ENCODE data around the gene GIGYF1.
A peak's percentile ranks its signal among the peaks of the same experiment; 100 is the strongest.

DNA sequence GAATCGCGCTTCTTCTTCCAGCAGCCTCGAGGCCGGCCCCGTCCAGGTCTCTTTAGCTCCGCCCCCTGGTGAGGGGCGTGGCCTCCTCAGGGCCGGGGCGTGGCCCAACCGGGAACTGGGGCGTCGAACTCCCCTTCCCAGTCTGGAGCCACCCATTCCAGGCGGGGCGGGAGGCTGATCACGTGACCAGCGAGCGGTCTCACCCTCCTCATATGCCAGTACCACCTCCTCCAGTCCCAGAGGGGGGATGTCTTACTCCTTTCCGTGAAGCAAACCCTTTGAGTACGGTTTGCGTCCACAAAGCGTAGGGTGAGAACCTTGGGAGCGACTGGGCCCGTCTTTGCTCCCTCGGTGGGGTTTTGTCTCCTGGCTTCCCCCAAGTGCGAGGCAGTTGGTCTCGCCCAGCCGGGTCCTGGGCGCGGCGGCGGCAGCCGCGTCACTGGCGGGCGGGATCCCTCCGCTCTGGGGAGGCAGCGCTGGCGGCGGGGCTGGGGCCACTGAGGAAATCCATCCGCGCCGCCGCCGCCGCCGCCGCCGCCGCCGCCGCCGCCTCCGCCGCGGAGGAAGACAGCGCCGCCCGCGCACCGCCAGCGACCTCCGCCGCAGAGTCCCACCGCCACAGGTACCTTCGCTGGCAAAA is 20.6 kb downstream of the GIGYF1 start, which contains the start of gene GNB2:
- TF ChIP-seq, protein P1, sequence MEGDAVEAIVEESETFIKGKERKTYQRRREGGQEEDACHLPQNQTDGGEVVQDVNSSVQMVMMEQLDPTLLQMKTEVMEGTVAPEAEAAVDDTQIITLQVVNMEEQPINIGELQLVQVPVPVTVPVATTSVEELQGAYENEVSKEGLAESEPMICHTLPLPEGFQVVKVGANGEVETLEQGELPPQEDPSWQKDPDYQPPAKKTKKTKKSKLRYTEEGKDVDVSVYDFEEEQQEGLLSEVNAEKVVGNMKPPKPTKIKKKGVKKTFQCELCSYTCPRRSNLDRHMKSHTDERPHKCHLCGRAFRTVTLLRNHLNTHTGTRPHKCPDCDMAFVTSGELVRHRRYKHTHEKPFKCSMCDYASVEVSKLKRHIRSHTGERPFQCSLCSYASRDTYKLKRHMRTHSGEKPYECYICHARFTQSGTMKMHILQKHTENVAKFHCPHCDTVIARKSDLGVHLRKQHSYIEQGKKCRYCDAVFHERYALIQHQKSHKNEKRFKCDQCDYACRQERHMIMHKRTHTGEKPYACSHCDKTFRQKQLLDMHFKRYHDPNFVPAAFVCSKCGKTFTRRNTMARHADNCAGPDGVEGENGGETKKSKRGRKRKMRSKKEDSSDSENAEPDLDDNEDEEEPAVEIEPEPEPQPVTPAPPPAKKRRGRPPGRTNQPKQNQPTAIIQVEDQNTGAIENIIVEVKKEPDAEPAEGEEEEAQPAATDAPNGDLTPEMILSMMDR (IDR thresholded peaks at IDR 0.05), result peak in 2 of 4 experiments; percentile 13 to 17
- TF ChIP-seq POLR2A (IDR thresholded peaks at IDR 0.05) (peak; percentile 88), POLR2AphosphoS5 (IDR thresholded peaks at IDR 0.05) (peak; percentile 97)
